PFSK-1 (cell line): ENCODE results near the gene WDR81. TPM values are rescaled to one million over a fixed set of nuclear protein-coding genes. Genes with fewer than 3 reads are reported as not detected.
A peak's percentile ranks its signal among the peaks of the same experiment; 100 is the strongest.

Source experiments
- FOXP2 ChIP-seq: optimal IDR thresholded peaks from 2 replicates; pipeline ENCODE3; 2011; ENCODE audit warnings: borderline replicate concordance, control low read depth, inconsistent platforms; ENCODE audit not compliant: insufficient read depth; ENCODE audit errors: extremely low read length, extremely low read depth
- POLR2AphosphoS5 ChIP-seq: IDR thresholded peaks from 2 replicates; pipeline ENCODE4 v1.6.1; 2012; ENCODE audit warnings: low read depth, mild to moderate bottlenecking, control low read depth, low read length, moderate library complexity
- SIN3A ChIP-seq: IDR thresholded peaks from 2 replicates; pipeline ENCODE4 v1.6.1; 2012; ENCODE audit warnings: mild to moderate bottlenecking, low read length, moderate library complexity, borderline replicate concordance; ENCODE audit not compliant: insufficient read depth
- TAF1 ChIP-seq: IDR thresholded peaks from 2 replicates; pipeline ENCODE4 v1.6.1; 2012; ENCODE audit warnings: low read length, control low read depth, borderline replicate concordance; ENCODE audit not compliant: insufficient read depth
- polyA plus RNA-seq: library from polyadenylated mRNA; unstranded; fragments of >200 nt; gene quantifications from one replicate; pipeline ENCODE4 v1.2.1, GENCODE V29; 2012; ENCODE audit warnings: low read depth, missing spikeins; ENCODE audit not compliant: insufficient read length
- TF ChIP-seq, protein P1 (sequence below), 2 experiments: IDR thresholded peaks; 2 replicates each; pipeline versions ENCODE4 v1.6.1 to v1.8.0; 2011 to 2012; ENCODE audit warnings: low read depth in 2 of 2, low read length in 2 of 2, control low read depth in 1 of 2, inconsistent platforms in 1 of 2, mild to moderate bottlenecking in 1 of 2, moderate library complexity in 1 of 2; ENCODE audit not compliant: insufficient read depth in 1 of 2

WDR81 gene
- polyA plus RNA-seq = 47.8 TPM

DNA sequence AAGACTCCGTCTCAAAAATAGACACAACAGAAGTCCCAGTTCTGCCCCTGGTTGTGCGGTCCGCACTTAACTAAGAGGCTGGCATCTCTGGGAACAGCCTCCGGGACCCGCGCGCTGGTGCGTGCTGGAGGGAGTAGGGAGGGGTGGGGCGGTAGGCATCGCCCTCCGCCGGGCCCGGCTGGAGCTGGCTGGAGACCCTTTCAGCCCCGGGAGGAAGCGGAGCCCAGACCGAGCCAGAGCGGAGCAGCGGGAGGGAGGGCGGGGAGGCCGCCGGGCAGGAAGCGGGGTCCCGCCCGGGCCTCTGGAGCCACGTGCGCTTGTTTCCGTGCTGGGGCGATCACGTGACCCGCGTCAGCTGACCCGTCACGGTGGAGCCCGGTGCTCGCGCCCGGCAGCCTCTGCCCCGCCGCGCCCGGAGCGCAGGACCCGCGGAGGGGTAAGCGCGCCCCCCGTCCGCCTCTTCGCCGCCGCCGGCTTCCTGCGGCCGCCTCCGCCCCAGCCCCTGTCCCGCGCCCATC, at the start of gene WDR81:
WDR81 (plus strand) TSS at position 354 of the 518 bp plus-strand sequence. CDS start 256 bp downstream, outside the sequence.
- TF ChIP-seq FOXP2 = peak; percentile 79
- peak; percentile 99; the same call in 1 of the 2 replicates for TF ChIP-seq SIN3A
- TF ChIP-seq TAF1 = peak; percentile 35; the same call in 1 of the 2 replicates
- TF ChIP-seq POLR2AphosphoS5 = 0 out of 2 replicates have a peak, but pooled peaks have one; percentile 38
- TF ChIP-seq, protein P1, sequence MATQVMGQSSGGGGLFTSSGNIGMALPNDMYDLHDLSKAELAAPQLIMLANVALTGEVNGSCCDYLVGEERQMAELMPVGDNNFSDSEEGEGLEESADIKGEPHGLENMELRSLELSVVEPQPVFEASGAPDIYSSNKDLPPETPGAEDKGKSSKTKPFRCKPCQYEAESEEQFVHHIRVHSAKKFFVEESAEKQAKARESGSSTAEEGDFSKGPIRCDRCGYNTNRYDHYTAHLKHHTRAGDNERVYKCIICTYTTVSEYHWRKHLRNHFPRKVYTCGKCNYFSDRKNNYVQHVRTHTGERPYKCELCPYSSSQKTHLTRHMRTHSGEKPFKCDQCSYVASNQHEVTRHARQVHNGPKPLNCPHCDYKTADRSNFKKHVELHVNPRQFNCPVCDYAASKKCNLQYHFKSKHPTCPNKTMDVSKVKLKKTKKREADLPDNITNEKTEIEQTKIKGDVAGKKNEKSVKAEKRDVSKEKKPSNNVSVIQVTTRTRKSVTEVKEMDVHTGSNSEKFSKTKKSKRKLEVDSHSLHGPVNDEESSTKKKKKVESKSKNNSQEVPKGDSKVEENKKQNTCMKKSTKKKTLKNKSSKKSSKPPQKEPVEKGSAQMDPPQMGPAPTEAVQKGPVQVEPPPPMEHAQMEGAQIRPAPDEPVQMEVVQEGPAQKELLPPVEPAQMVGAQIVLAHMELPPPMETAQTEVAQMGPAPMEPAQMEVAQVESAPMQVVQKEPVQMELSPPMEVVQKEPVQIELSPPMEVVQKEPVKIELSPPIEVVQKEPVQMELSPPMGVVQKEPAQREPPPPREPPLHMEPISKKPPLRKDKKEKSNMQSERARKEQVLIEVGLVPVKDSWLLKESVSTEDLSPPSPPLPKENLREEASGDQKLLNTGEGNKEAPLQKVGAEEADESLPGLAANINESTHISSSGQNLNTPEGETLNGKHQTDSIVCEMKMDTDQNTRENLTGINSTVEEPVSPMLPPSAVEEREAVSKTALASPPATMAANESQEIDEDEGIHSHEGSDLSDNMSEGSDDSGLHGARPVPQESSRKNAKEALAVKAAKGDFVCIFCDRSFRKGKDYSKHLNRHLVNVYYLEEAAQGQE (IDR thresholded peaks at IDR 0.05; ENCODE audit: insufficient read depth in 1 of 2, low read depth in 2 of 2, low read length in 2 of 2) = no peak

DNA sequence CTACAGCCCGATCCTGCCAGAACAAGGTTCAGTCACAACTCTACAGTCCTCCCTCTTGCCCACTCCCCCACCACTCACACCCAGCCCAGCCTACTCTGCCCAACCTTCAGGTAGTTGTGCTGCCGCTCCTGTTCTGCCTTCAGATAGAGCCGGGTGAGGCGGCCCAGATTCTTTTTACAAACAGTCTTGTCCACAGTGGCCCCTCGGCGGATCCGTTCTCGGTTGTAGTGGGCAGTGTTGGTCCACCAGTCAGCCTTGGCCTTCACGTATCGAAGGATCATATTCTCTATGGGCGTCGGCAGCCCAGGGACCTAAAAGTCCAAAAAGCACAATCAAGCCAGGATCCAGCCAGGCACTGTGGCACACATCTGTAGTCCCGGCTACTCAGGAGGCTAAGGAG, 48.1 kb upstream of the WDR81 start:
- TF ChIP-seq SIN3A (no peak), POLR2AphosphoS5 (no peak), FOXP2 (no peak), TAF1 (no peak)
- TF ChIP-seq, protein P1 (IDR thresholded peaks at IDR 0.05; ENCODE audit: insufficient read depth in 1 of 2, low read depth in 2 of 2, low read length in 2 of 2) = no peak

DNA sequence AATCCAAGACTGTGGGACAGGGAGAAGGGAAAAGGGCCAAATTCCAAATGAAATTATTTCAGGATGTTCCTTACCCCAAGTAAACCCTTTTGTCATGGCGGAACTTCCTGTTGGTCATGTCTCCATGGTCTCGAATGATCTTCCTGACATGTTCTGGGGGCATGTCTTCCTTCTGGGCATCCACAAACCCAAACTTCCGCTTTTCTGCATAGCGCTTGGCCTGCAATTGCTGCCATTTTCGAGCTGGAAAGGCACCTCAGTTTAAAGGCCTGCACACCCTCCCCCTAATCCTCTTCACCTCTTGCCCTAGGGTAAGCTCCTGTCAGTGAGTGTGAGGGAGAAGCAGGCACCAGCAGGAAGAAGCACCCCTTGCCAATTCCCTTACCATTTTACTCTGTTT, 41.0 kb upstream of the WDR81 start:
- TF ChIP-seq TAF1 = no peak

GRCh38 chr17:1684378-1685189, 39.9 kb upstream of the WDR81 start, which contains the start of gene PRPF8:
PRPF8 (minus strand) TSS chr17:1684867; CDS start chr17:1684571, 296 bp downstream.
- peak; percentile 96 for TF ChIP-seq POLR2AphosphoS5
- peak; percentile 24 for TF ChIP-seq FOXP2
- TF ChIP-seq SIN3A = peak; percentile 37; the same call in 1 of the 2 replicates
- 0 out of 2 replicates have a peak, but pooled peaks have one; percentile 29 for TF ChIP-seq TAF1
- TF ChIP-seq, protein P1 (IDR thresholded peaks at IDR 0.05; ENCODE audit: insufficient read depth in 1 of 2, low read depth in 2 of 2, low read length in 2 of 2) = no peak

GRCh38 chr17:1686086-1686485, 38.4 kb upstream of the WDR81 start:
- TF ChIP-seq, protein P1 (IDR thresholded peaks at IDR 0.05; ENCODE audit: insufficient read depth in 1 of 2, low read depth in 2 of 2, low read length in 2 of 2) = no peak
- TF ChIP-seq TAF1 (no peak), SIN3A (no peak), FOXP2 (no peak), POLR2AphosphoS5 (no peak)
